ENCODE measurements around the gene CHRNA3.

- no peak for TF ChIP-seq CTCF (IDR thresholded peaks at IDR 0.05)
- TF ChIP-seq EP300 (IDR thresholded peaks at IDR 0.05; ENCODE audit: low read depth) = no peak
- TF ChIP-seq POLR2A (IDR thresholded peaks at IDR 0.05) = no peak
Observed at GRCh38 chr15:78626381-78626995, 5.7 kb upstream of the CHRNA3 start.

Measured in transverse colon (tissue), 3 donors.